PC-9 (cell line): Measurements from ENCODE around the gene ASB13.

Source experiments
- EZH2 ChIP-seq: fragments of 200-600 bp; sonication (generic); IDR thresholded peaks from 2 replicates; pipeline ENCODE4 v1.8.0; 2017; ENCODE audit warnings: antibody characterized with exemption, low read depth
- TF ChIP-seq, protein P1 (sequence below): fragments of 200-600 bp; sonication (generic); conservative IDR thresholded peaks from 2 replicates; pipeline ENCODE4 v1.6.1; 2017; ENCODE audit warnings: mixed run types, antibody characterized with exemption, mild to moderate bottlenecking, moderate library complexity

DNA sequence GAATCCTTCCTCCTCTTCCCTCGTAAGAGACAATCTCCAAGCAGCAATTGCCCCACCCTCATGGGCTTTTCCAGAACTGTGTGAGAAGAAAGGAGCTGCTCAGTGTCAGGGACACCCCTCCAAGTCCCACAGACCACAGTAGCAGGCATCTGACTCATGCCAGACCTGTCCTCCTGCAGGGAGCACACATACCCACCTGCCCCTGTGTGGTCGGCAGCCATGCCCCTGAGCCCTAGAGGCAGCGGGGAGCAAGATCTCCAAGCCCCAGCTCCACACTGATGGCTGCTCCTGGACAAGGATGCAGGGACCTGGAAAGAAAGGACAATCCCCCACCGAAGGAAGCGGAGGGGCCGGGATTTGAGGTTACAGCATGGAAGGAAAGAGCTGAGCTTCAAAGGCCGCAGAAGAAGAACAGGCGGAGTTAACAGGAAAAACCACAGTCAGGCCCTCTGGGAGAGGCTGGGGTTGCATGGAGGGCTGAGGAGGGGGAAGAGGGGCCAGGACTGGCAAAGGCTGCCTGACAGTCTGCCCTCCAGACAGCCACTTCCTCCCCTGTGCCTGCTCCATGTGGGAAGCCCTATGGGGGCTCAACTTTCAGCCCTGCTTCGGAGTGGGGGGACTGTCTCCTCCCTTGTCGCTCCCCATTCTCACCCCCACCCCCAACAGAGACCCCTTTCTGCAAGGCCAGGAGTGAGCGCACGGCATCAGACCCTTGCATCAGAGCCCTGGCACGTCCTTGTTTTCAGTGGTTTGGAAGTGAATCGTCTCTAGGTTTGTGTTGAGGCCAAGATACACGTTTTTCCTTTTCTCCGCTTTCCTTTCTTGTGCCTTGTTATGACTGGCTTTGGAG, 46.8 kb downstream of the ASB13 start:
- TF ChIP-seq, protein P1, sequence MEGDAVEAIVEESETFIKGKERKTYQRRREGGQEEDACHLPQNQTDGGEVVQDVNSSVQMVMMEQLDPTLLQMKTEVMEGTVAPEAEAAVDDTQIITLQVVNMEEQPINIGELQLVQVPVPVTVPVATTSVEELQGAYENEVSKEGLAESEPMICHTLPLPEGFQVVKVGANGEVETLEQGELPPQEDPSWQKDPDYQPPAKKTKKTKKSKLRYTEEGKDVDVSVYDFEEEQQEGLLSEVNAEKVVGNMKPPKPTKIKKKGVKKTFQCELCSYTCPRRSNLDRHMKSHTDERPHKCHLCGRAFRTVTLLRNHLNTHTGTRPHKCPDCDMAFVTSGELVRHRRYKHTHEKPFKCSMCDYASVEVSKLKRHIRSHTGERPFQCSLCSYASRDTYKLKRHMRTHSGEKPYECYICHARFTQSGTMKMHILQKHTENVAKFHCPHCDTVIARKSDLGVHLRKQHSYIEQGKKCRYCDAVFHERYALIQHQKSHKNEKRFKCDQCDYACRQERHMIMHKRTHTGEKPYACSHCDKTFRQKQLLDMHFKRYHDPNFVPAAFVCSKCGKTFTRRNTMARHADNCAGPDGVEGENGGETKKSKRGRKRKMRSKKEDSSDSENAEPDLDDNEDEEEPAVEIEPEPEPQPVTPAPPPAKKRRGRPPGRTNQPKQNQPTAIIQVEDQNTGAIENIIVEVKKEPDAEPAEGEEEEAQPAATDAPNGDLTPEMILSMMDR: no peak
- no peak for TF ChIP-seq EZH2
